Cerebellar nuclear complex (tissue), 1 donor: ENCODE results near the gene ERO1B.

Experiments used
- DNase-seq, 2 experiments: peaks; one replicate each; lab custom pipeline; 2025; lab: John Stamatoyannopoulos, UW

ERO1B gene

GRCh38 chr1:236181059-236181458 is 100.7 kb downstream of the ERO1B start:
- no peak for DNase-seq

GRCh38 chr1:236179634-236180033 is 102.1 kb downstream of the ERO1B start:
- DNase-seq: no peak

GRCh38 chr1:236176337-236177336 is 105.1 kb downstream of the ERO1B start:
- DNase-seq: no peak

- no peak for DNase-seq
Observed at GRCh38 chr1:236175642-236176336, 106.0 kb downstream of the ERO1B start.

- DNase-seq: no peak
Observed at GRCh38 chr1:236173174-236173767, 108.5 kb downstream of the ERO1B start.

GRCh38 chr1:236172041-236172579 is 109.6 kb downstream of the ERO1B start:
- no peak for DNase-seq

GRCh38 chr1:236168716-236169429 is 112.9 kb downstream of the ERO1B start:
- no peak for DNase-seq

GRCh38 chr1:236167578-236167977 is 114.2 kb downstream of the ERO1B start:
- DNase-seq: no peak

GRCh38 chr1:236167154-236167553 is 114.6 kb downstream of the ERO1B start:
- no peak for DNase-seq

GRCh38 chr1:236166041-236166440 is 115.7 kb downstream of the ERO1B start:
- no peak for DNase-seq
